Astrocyte (in vitro differentiated cells and primary cell): Measurements from ENCODE around the gene CXCL14. TPM values are rescaled to one million over a fixed set of nuclear protein-coding genes. Genes with fewer than 3 reads are reported as not detected.

Source experiments
- DNase-seq: peaks from one replicate; pipeline ENCODE4 v3.0.0-alpha.2; 2010; ENCODE audit warnings: low read depth
- FAIRE-seq: peaks from 2 replicates; lab custom pipeline; 2011; peaks lifted over from hg19 to GRCh38; lab: Jason Lieb, UNC
- H2AFZ ChIP-seq: 2 replicates; pipeline ENCODE4 v1.6.0; 2012; ENCODE audit warnings: low read depth, low read length, inconsistent platforms
- H3K27ac ChIP-seq: 2 replicates; pipeline ENCODE4 v1.5.1; 2011; ENCODE audit warnings: low read depth, low read length, inconsistent platforms
- H3K27me3 ChIP-seq: 2 replicates; pipeline ENCODE4 v1.6.0; 2011; ENCODE audit warnings: low read length, inconsistent platforms; ENCODE audit not compliant: insufficient read depth
- H3K36me3 ChIP-seq: 2 replicates; pipeline ENCODE4 v1.5.1; 2011; ENCODE audit warnings: low read length, inconsistent platforms; ENCODE audit not compliant: insufficient read depth
- H3K4me1 ChIP-seq: 2 replicates; pipeline ENCODE4 v1.5.1; 2011; ENCODE audit warnings: low read length, inconsistent platforms; ENCODE audit not compliant: insufficient read depth
- H3K4me2 ChIP-seq: 2 replicates; pipeline ENCODE4 v1.6.0; 2012; ENCODE audit warnings: low read length, inconsistent platforms
- H3K4me3 ChIP-seq: 2 replicates; pipeline ENCODE4 v1.5.1; 2011; ENCODE audit warnings: low read depth, mild to moderate bottlenecking, low read length, inconsistent platforms; ENCODE audit not compliant: insufficient read depth
- H3K79me2 ChIP-seq: 2 replicates; pipeline ENCODE4 v1.6.0; 2012; ENCODE audit warnings: mild to moderate bottlenecking, low read length, inconsistent platforms; ENCODE audit not compliant: insufficient read depth
- H3K9ac ChIP-seq: 2 replicates; pipeline ENCODE4 v1.6.0; 2012; ENCODE audit warnings: mild to moderate bottlenecking, low read length, inconsistent platforms
- H3K9me3 ChIP-seq: 2 replicates; pipeline ENCODE4 v1.5.1; 2012; ENCODE audit warnings: low read depth, mild to moderate bottlenecking, low read length, inconsistent platforms; ENCODE audit not compliant: insufficient read depth
- H4K20me1 ChIP-seq: 2 replicates; pipeline ENCODE4 v1.6.0; 2012; ENCODE audit warnings: low read length, inconsistent platforms; ENCODE audit not compliant: insufficient read depth
- H3K27ac Mint-ChIP-seq: one replicate; pipeline ENCODE4 v1.8.0; 2021; ENCODE audit warnings: mild to moderate bottlenecking, mixed read lengths; ENCODE audit not compliant: unreplicated experiment
- H3K27me3 Mint-ChIP-seq: one replicate; pipeline ENCODE4 v1.8.0; 2021; ENCODE audit warnings: low read depth, mixed read lengths; ENCODE audit not compliant: unreplicated experiment
- H3K36me3 Mint-ChIP-seq: one replicate; pipeline ENCODE4 v1.8.0; 2021; ENCODE audit warnings: low read depth, mixed read lengths; ENCODE audit not compliant: unreplicated experiment
- H3K4me1 Mint-ChIP-seq: one replicate; pipeline ENCODE4 v1.8.0; 2021; ENCODE audit warnings: low read depth, mixed read lengths; ENCODE audit not compliant: unreplicated experiment
- H3K4me3 Mint-ChIP-seq: one replicate; pipeline ENCODE4 v1.8.0; 2021; ENCODE audit warnings: mild to moderate bottlenecking, moderate library complexity, mixed read lengths; ENCODE audit not compliant: unreplicated experiment
- H3K9me3 Mint-ChIP-seq: one replicate; pipeline ENCODE4 v1.8.0; 2021; ENCODE audit warnings: mild to moderate bottlenecking, mixed read lengths; ENCODE audit not compliant: unreplicated experiment
- EZH2 ChIP-seq: IDR thresholded peaks from 2 replicates; pipeline ENCODE4 v1.6.1; 2012; ENCODE audit warnings: mild to moderate bottlenecking, low read length, inconsistent platforms; ENCODE audit not compliant: insufficient read depth
- total RNA-seq: library from RNA; stranded (reverse); gene quantifications from 2 replicates; pipeline ENCODE4 v1.2.1, GENCODE V29; 2021
- TF ChIP-seq, protein P1 (sequence below): IDR thresholded peaks from 2 replicates; pipeline ENCODE4 v1.5.1; 2011; ENCODE audit warnings: low read depth, mild to moderate bottlenecking, inconsistent platforms, low read length, moderate library complexity; ENCODE audit not compliant: insufficient read depth

Gene CXCL14
- total RNA-seq, 1 donor from 2014 or later = 1.0 TPM

DNA sequence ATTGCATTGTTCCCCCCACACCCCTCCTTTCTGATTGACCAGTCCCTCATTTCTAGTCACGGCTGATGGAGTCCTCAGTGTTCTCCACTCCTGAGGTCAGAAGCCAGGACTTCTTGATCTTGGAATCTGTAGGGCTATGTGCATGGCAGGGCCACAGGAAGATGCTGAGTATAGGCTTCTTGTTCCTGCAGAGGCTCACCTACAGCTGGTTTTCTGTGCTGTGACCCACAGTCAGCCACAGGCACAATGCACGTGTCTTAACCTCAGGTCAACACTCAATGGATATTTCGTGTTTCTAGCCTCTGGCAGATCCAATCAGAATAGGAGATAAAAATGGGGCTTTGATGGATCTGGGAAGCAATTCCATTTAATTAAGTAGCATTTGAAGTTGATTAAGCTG lies 14.3 kb upstream of the CXCL14 start:
- Histone ChIP-seq H3K27me3 (peaks cover 10% of the 10 kb centered on the region), H4K20me1 (no peaks in the 10 kb centered on the region), H3K27ac (no peak overlapping the region), H3K79me2 (no peaks in the 10 kb centered on the region), H3K4me2 (no peak overlapping the region), H3K9me3 (no peaks in the 10 kb centered on the region), H3K36me3 (no peaks in the 10 kb centered on the region), H3K4me1 (no peaks in the 10 kb centered on the region), H3K9ac (no peak overlapping the region), H2AFZ (no peak overlapping the region), H3K4me3 (no peak overlapping the region)
- no peak overlapping the region for H3K27ac Mint-ChIP-seq
- H3K36me3 Mint-ChIP-seq = no peaks in the 10 kb centered on the region
- no peak for DNase-seq
- peaks cover 6% of the 10 kb centered on the region for H3K9me3 Mint-ChIP-seq
- no peak for FAIRE-seq
- TF ChIP-seq EZH2 = no peak
- TF ChIP-seq, protein P1, sequence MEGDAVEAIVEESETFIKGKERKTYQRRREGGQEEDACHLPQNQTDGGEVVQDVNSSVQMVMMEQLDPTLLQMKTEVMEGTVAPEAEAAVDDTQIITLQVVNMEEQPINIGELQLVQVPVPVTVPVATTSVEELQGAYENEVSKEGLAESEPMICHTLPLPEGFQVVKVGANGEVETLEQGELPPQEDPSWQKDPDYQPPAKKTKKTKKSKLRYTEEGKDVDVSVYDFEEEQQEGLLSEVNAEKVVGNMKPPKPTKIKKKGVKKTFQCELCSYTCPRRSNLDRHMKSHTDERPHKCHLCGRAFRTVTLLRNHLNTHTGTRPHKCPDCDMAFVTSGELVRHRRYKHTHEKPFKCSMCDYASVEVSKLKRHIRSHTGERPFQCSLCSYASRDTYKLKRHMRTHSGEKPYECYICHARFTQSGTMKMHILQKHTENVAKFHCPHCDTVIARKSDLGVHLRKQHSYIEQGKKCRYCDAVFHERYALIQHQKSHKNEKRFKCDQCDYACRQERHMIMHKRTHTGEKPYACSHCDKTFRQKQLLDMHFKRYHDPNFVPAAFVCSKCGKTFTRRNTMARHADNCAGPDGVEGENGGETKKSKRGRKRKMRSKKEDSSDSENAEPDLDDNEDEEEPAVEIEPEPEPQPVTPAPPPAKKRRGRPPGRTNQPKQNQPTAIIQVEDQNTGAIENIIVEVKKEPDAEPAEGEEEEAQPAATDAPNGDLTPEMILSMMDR = no peak
- H3K4me3 Mint-ChIP-seq = no peak overlapping the region
- no peaks in the 10 kb centered on the region for H3K4me1 Mint-ChIP-seq
- peaks cover 46% of the 10 kb centered on the region for H3K27me3 Mint-ChIP-seq

DNA sequence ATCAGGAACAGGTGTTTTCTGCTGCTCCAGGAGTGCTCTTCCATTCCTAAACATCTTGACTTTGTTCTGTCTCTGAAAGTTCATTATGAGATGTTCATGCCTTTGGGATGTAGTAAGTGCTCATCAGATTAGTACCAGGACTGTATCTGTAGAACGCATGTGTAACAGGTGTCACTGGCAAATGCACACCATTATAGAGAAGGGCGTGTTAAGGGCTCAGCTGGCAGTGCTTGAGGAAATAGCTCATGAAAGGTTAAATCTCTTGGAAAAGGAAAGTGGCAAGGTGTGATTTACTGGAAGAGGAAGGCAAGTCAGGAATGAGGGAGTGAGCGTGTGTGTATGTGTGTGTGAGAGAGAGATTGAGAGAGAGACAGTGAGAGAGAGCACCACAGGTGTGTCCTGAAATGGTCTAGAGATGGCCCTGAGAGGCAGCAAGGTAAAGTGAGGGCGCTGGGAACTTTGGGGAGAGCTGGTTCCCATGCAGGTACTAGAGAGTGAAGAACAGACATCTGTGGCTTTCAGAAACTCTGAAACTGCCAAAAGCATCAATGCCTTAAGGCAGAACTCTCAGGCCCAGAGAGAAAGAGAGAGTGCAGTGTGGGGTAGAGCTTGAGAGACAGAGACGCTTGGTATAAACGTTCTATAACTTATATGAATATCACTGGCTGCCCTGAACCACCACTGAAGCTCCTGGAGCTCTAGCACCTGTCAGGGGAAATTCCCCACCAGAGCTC lies 13.7 kb upstream of the CXCL14 start:
- Histone ChIP-seq H3K4me3 (no peak overlapping the region), H3K4me2 (no peak overlapping the region), H3K27ac (no peak overlapping the region), H2AFZ (no peak overlapping the region), H3K4me1 (no peaks in the 10 kb centered on the region), H3K79me2 (no peaks in the 10 kb centered on the region), H4K20me1 (no peaks in the 10 kb centered on the region), H3K9me3 (no peaks in the 10 kb centered on the region), H3K36me3 (no peaks in the 10 kb centered on the region), H3K27me3 (peaks cover 11% of the 10 kb centered on the region), H3K9ac (no peak overlapping the region)
- no peaks in the 10 kb centered on the region for H3K4me1 Mint-ChIP-seq
- DNase-seq (no peak), FAIRE-seq (no peak)
- H3K4me3 Mint-ChIP-seq = no peak overlapping the region
- peaks cover 42% of the 10 kb centered on the region for H3K27me3 Mint-ChIP-seq
- TF ChIP-seq, protein P1 = no peak
- no peak for TF ChIP-seq EZH2
- no peaks in the 10 kb centered on the region for H3K36me3 Mint-ChIP-seq
- H3K27ac Mint-ChIP-seq = no peak overlapping the region
- peaks cover 6% of the 10 kb centered on the region for H3K9me3 Mint-ChIP-seq

DNA sequence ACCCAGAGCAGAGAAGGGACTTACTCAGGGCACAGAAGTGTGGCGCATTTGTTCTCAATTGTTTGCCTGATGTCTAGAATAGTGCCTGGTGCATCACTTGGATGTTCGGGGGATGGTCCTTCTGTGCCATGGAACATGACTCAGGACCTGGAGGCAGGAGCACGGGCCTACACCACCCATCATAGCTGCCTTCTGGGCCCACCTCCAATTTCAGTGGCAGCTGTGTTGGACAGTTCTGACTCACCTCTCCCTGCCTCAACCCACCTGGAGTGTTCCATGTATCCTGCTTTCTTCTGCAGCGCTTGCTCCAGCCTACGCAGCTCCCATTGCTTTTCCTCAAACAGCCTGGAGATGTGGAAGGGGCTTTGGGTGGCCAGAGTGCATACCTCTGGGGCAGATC lies 12.5 kb upstream of the CXCL14 start:
- Mint-ChIP-seq H3K4me1 (no peaks in the 10 kb centered on the region), H3K9me3 (peaks cover 6% of the 10 kb centered on the region), H3K27ac (no peak overlapping the region), H3K27me3 (peaks cover 39% of the 10 kb centered on the region), H3K4me3 (no peak overlapping the region), H3K36me3 (no peaks in the 10 kb centered on the region)
- Histone ChIP-seq H3K27me3 (peaks cover 17% of the 10 kb centered on the region), H3K9ac (no peak overlapping the region), H3K4me3 (no peak overlapping the region), H3K79me2 (no peaks in the 10 kb centered on the region), H2AFZ (no peak overlapping the region), H3K9me3 (no peaks in the 10 kb centered on the region), H3K36me3 (no peaks in the 10 kb centered on the region), H4K20me1 (no peaks in the 10 kb centered on the region), H3K4me1 (no peaks in the 10 kb centered on the region), H3K27ac (no peak overlapping the region), H3K4me2 (no peak overlapping the region)
- no peak for DNase-seq
- no peak for FAIRE-seq
- TF ChIP-seq, protein P1 = no peak
- TF ChIP-seq EZH2 = no peak
